SK-MEL-5 (cell line): Measurements from ENCODE around the gene C1orf50. TPM values are rescaled to one million over a fixed set of nuclear protein-coding genes. Genes with fewer than 3 reads are reported as not detected.
"Not testable (repeated sequence)": the region's sequence is repeated elsewhere in the genome, so short reads cannot be mapped to it uniquely, and the experiment has no call there.

ENCODE experiments used
- DNase-seq: peaks from one replicate; pipeline ENCODE4 v3.0.0-alpha.2; 2016; ENCODE audit warnings: low read depth, low spot score
- in situ Hi-C: cut with HindIII; loops from 2 replicates; pipeline ENCODE4 v1.10.0; 2016; ENCODE audit warnings: low sequenced_read_pairs, high pct_unique_total_duplicates, low pct_unique_long_range_greater_than_20kb
- total RNA-seq: library from RNA; depleted of rRNA; stranded (reverse); fragments of >200 nt; shearing (Covaris generic); gene quantifications from 2 replicates; pipeline ENCODE4 v1.2.3, GENCODE V29; 2014

The C1orf50 gene
- total RNA-seq, 1 experiment from 2014 or later, result 2.5 TPM

DNA sequence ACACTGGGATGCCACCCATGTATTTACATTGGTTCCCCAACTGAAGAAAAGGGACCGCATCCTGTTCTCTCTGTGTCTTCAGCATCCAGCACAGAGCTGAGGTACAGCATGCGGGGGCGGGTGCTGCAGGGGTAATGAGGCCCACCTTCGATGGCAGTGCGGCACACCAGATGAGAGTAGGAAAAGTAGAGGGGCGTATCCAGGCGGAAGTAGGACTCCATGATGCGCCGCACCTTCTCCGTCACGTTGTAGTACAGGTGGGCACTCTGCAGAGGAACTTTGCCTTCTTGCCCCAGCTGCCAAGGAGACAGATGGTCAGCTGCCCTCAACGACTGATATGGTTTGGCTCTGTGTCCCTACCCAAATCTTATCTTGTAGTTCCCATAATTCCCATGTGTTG, 17.0 kb upstream of the C1orf50 start:
- DNase-seq, result no peak
- in situ Hi-C loops, result no loop called here

DNA sequence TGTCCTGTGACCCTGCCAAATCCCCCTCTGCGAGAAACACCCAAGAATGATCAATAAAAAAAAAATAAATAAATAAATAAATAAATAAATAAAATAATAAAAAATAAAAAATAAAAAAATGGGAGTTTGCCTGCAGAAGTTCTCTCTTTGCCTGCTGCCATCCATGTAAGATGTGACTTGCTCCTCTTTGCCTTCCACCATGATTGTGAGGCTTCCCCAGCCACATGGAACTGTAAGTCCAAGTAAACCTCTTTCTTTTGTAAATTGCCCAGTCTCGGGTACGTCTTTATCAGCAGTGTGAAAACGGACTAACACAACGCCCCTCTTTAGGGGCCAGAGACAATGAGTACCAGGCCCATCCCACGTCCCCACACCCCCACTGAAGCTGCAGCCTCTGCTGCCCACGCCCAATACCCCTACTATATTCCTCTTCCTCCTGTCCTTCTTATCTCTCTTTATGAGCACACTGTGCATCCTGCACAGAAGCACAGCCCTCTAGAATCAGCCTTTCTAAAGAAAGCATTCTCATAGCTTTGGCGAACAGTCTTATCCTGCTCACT, 15.5 kb upstream of the C1orf50 start:
- in situ Hi-C loops, DNase-seq: not testable (repeated sequence)

DNA sequence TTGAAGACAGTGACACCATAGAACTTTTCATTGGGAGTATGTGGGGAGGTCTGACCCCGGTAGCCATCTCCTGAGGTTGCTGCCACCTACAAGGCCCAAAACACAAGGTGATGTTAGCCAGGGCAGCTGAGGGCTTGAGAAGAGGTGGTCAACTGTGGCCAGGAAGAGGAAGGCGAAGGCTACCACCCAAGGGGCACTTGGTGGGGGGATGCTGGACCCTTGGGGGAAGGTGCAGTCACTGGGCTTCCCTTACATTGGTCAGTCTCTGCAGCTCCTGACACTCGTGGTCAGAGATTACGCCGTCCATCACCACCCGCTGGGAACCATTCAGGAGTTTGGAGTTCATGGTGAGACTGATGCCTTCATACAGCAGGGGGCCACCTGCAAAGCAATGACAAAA, 14.8 kb upstream of the C1orf50 start:
- no peak for DNase-seq

DNA sequence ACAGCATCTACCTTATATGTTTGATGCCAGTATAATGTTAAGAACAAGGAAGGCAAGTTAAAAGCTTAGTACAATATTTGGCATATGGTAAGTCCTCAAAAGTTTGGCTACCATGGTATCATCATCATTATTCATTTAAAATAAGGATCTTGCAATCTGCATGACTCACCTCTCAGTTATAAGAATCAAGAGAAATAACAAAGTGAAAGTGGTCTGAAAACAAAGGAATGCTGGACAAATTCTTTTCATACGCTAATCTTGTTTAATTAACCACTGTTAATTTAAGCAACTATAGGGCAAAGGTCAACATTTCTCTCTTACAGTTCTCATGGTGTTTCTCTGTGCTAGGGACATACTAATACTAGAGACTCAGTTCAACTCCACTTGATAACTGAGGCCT, 14.0 kb upstream of the C1orf50 start:
- in situ Hi-C loops, result no loop called here
- DNase-seq, result no peak

More for the DNA sequence above, 14.8 kb upstream of the C1orf50 start:
- in situ Hi-C loops, result no loop called here

DNA sequence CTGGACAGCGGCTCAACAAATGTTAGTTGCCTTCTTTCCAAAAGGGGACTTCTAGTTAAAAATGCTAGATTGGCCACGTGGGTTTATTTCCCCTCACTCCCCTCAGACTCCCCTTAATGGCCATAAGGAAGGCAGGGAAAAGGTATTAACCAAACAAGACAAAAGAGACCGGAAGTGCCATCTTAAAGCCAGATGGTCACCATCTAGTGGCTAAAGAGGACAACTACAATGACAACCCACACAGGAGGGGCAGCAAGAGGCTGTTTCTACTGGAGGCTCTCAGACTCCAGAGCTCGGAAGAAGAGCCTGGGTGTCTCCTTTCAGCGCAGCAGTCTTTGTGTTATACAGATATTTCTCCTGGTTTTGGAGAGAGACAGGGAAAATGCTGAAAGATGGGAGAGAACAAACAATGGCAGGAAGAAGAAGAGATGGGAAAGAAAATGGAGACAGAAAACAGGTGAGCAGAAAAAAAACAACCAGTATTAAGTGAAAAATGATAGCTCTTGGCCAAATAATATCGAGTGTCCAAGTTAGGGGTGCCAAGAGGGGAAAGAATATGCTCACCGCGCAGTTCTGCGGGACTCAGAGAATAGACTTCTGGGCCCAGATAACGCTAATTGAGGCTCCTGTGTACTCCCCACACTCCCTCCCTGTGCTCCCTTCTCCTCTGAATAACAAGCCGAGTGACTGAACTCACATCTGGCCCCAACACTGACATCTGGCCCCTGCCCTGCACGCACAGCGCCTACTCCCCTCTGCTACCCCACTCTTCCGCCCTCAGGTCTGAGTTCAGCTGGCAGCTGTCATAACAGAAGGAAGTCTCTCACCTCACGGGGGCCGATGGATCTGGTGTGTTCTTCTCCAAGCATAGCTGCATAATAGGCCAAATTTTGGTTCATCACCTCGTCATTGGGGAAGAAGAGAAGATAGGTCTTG, 9.8 kb upstream of the C1orf50 start:
- DNase-seq, result peak; percentile 67
- in situ Hi-C loops, result no loop called here

DNA sequence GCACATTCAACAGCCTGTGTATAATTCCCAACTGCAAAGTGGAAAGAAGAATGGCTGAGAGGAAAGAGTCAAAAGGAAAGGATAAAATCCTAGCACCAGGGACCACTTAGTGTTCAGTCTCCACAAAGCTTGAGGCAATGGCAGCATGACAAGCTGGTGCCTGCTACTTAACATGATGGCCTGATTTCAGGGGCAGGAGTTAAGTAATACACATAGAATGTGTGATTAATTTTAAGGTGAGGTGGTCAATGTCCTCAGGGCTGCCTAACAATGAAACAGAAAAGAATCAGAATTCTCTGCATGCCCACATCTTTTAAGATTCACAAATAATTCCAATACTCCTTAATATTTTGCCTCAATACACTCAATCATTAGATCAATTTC, 9.2 kb upstream of the C1orf50 start:
- in situ Hi-C loops, result no loop called here

DNA sequence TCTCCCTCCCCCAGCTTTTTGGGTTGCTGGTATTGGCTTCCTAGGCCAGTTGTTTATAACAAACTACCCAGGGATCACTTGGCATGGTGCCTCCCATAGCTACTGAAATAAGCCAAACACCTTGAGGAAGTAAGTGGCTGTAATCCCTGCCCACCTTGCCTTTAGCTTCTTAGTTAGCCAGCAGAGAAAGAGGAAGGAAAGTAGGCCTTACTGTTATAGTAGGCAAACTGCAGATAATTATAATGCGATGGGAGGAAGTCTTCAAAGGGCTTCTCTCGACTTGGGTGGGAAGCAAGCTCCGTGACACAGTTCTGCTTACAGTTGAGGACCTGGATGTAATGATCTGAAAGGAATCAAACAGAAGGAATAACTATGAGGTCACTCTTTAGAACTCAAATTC, 8.4 kb upstream of the C1orf50 start:
- in situ Hi-C loops, result no loop called here
- no peak for DNase-seq

More for the DNA sequence above, 9.2 kb upstream of the C1orf50 start:
- no peak for DNase-seq

DNA sequence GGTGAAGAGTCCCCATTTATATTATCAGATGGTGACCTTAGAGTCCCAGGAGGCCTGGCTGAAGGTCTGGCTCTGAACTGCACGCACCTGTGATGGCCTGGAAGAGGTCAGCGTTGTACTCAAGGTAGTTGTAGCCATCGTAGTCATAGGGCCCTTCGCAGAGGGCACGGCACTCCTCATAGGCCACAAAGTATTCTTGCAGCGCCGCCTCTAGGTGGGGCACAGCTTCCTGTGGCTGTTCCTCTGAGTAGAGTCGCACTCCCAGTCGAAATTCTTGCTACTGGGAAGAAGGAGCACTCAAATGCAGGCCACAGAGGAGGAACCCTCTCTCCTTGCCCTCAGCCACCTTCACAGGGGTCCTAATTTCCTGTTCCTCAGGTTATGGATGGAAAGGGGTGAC, 7.9 kb upstream of the C1orf50 start:
- in situ Hi-C loops, result no loop called here

DNA sequence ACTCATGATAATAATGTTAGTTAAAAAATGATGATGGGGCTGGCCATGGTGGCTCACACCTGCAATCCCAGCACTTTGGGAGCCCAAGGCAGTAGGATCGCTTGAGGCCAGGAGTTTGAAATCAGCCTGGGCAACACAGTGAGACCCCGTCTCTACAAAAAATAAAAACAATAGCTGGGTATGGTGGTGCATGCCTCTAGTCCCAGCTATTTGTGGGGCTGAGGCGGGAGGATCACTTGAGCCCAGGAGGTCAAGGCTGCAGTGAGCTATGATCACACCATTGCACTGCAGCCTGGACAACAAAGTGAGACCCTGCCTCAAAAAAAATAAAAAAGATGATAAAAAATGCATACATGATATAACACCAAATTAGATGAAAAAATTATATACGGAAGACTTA, 5.5 kb upstream of the C1orf50 start:
- in situ Hi-C loops, result no loop called here
- no peak for DNase-seq

More for the DNA sequence above, 7.9 kb upstream of the C1orf50 start:
- peak; percentile 43 for DNase-seq

DNA sequence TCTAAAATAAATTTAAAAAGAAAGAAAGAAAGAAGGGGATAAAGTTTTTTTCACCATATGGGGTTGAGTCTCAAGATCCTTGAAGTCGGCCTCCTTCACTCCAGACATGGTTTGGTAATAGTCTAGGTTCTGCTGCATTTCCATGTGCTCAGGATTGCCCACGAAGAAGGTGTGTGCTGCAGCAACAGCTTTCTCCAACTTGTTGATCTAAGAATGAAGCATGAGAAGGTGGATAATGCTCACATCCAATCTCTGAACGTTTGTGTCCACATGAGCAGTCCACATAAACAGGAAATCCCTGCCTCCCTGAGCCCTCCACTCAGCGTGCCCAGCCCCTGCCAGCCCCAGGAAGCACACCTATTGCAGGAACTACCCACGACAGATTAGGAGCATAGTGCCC, 4.8 kb upstream of the C1orf50 start:
- in situ Hi-C loops, result no loop called here
- DNase-seq, result no peak

DNA sequence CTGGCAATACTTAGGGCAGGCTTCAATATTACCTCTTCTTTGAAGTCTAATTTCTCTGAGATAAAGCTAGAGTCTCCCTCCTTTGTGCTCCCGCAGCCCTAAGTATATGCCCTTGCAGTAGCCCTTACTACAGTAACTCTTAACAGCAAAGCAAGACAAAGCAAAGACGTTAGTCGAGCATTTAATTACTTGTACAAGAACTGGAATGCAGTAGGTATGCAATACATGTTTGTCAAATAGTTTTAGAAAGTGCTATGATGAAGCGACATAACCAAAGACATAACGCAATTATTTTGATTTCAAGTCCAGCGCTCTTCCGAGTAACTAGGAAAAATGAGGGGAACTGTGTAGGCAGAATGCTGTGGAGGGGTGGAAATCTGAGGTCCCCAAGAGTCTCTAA, 1.8 kb upstream of the C1orf50 start:
- in situ Hi-C loops, result no loop called here
- DNase-seq, result no peak

DNA sequence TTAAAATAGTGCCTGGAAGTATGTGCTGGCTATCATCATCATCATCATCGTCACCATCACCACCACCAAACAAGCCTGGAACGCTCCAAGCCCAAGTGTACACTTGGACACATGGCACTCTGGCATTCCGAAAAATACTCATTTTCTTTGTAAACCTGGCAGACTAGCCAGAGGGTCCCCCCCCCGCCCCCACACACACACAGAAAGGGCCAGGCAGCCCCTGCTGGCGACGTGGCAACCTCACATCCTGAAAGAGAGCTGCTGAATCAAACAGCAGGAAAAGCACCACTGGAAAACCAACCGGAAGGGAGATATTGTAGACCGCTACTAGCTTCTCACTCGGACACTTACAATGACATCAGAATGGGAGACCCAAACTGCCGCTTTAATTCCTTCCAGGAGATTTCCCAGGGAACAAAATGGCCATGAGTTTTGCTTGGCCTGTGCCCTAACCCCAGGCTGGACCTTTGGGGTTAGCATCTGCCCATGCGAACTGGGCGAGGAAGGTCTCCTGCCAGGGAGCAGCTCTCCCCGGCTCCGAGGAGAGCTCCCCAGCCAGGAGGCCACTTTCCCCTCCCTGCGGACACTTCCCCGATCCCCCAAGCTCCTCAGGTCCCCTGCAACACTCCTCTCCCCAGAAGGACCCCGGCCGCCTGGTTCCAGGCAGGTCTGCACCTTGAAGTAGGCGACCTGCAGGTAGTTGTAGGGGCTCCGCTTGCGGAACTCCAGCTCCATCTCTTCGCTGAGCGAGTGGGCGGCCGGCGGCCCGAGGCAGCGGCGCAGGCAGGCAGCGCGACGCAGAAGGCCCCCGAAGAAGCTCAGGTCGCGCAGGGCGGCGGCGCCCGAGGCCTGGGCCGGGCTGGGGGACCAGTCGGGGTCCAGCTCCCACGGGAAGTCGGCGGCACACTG, 963 bp upstream of the C1orf50 start:
- in situ Hi-C loops, result no loop called here
- peak; percentile 78 for DNase-seq

DNA sequence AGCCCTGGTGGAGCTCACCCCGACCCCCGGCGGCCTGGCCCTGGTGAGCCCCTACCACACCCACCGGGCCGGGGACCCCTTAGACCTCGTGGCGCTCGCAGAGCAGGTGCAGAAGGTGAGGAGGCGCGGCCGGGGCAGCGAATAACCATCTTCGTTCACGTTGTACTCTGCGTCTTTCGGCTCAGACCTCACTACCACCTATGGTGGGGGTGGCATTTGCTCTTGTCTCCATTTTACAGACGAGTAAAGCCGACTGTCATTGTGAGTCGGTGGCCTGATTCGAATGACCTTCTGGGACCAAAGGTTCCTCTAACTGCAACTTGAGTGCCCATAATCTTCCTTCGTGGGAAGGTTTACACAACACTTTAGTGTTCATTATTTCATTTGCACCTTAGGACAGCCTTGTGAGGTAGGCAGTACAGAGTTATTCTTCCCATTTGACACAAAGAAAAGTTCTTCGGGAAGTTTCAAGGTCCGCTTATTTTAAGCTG, 506 bp downstream of the C1orf50 start:
- in situ Hi-C loops, result no loop called here
- no peak for DNase-seq

DNA sequence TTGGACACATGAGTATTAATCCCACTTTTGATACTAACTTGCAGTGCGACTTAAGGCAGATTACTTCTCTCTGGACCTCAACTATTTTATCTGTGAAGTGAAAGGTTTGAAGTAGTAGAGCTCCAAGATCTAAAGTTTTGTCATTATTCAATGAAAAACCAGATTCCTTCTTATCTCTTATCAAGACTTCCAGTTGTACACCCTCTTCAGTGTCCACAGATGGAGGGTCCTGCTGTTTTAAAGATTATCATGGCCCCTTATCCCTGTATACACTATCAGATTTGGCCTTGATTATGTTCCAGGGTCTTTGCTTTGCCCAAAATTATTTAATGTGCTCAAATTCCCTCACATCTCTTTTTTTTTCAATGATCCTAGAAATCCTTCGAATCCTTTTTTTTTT, 1.1 kb downstream of the C1orf50 start:
- no peak for DNase-seq
- in situ Hi-C loops, result no loop called here

DNA sequence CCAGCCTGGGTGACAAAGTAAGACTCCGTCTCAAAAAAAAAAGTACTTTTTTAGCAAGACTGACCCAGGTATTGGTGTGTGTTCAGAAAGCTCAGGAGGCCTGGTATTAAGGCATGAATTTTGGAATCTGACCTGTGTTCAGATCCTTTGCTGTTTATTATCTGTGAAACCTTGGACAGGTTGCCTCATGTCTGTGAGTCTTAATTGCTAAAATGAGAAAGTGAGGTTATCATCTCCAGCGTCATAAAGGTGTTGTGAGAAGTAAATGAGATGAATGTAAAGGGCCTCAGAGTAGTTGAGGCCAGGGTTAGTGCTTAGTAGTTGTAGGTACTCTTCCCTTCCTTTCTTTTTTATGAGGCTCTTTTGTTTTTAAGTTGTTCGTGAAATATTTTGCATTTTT, 2.8 kb downstream of the C1orf50 start:
- no peak for DNase-seq
- in situ Hi-C loops, result no loop called here

DNA sequence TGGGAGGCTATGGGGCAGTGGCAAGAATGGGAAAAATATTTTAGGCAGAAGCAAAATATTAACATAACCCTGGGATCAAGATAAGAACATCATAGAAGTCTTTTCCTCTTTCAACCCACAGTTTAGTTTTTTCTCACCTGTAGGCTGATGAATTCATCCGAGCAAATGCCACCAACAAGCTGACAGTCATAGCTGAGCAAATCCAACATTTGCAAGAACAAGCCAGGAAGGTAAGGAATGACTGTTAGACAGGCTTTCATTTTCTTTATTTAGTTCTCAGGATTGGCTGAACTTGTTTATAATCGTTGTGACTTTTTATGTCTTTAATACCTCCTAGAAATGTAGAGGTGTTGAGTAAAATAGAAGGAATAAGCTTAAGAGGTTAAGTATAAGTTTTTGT, 6.4 kb downstream of the C1orf50 start:
- in situ Hi-C loops, result no loop called here
- DNase-seq, result no peak

DNA sequence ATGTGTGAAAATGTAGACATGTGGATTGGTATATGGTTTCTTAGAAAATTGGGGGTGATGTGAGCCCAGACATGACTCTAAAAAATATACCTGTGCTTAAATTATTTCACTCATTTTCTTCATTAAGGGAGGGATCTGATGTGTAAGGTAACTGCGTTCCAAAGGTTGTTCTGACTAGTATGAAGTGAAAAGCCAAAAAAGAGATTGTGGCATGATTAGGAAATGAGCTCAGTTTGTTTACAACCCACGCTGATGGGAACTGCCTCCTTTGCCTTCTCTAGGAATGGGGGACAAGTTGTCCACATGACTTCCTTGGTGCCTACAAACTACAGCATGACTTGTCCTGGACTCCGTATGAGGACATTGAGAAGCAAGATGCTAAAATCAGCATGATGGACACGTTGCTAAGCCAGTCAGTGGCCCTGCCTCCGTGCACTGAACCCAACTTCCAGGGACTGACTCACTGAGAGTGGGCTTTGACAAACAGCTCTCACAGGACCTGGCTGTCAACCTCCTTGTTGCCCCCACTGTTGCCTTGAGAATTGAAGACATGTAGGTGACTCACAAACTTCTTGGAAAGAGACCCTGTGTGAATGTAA, 8.0 kb downstream of the C1orf50 start:
- DNase-seq, result no peak
- in situ Hi-C loops, result no loop called here

DNA sequence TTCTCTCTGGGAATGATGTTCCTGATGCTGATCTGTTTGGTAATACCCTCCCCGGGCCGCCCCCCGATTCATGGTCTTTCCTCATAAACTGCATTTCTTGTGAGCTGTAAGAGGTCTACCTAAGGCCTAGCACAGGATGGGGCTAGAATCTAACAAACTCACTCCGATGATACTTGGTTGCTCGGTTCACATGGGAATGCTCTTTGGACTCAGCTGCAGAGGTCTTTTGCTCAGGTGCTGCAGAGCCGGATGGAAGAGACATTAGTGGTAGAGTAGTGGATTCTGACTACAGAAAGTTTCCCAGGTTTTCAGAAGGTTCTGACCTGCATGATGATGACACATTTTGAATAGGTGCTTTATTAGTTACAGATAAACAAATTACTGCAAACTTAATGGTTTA, 9.5 kb downstream of the C1orf50 start:
- no peak for DNase-seq
- in situ Hi-C loops, result no loop called here
